Hindlimb muscle (tissue), 1 donor: ENCODE measurements around the gene SUOX. TPM values are rescaled to one million over a fixed set of nuclear protein-coding genes. Genes with fewer than 3 reads are reported as not detected.
A peak's percentile ranks its signal among the peaks of the same experiment; 100 is the strongest.
"Not testable (repeated sequence)": the region's sequence is repeated elsewhere in the genome, so short reads cannot be mapped to it uniquely, and the experiment has no call there.

ENCODE experiments used
- DNase-seq: peaks from one replicate; pipeline ENCODE4 v3.0.0-alpha.2; 2013
- polyA plus RNA-seq: library from polyadenylated mRNA; unstranded; fragments of 120-200 nt; gene quantifications from one replicate; pipeline ENCODE4 v1.2.1, GENCODE V29; 2013; ENCODE audit not compliant: insufficient read length

SUOX gene
- 14.6 TPM for polyA plus RNA-seq

- DNase-seq, result peak; percentile 93
Measured at GRCh38 chr12:55996715-55997534, at the start of gene SUOX. SUOX (plus strand) TSS chr12:55997276; CDS start chr12:56002222, 4,946 bp downstream.

DNA sequence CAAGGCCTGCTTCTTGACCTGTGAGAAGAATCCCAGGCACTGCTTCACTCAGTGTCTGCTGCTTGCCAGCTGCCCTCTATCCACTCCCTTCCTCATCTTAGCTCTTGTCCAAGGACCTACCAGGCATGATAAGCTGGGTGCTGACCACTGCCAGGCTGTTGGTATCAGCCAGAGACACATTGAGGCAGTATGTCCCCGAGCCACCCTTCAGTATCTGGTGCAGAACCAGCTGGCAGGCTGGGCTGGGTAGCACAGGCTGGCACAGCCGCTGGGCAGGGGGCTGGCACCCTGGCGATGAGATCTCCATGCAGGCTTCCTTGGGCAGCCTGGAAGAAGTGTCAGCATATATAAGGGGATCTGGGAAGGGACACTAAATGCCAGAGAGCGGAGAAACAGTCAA, 41.7 kb upstream of the SUOX start:
- DNase-seq, result no peak

DNA sequence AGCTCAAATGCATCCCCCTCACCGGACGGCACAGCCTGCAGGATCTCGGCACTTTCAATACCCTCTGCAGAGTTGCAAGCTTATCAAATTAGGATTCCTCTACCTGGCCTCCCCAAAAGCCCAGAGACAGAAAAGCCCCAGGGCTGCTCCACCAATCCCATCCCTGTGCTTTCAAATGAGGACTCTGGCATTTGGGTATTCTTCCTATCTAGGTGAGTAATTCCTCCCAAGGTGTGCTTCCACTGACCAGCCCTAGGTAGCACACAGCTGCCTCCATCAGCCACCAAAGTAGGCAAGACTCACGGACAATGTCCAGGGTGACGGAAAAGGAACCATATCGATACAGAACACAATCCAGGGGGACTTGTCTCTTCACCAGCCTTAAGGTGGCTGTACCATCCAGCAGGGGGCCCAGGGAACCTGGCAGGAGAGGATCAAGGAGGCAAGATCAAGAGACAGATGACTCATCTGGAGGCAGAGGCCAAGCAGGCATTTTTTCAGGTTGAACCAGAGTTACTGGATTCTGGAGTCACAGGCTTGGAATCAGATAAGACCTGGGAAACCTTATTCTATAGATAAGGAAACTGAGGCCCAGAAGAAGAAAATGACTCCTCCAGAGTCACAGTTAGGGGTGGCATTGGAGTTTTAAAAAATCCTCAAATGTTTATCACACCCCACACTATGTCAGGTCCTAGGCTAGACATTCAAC, 41.1 kb upstream of the SUOX start:
- DNase-seq, result no peak

DNA sequence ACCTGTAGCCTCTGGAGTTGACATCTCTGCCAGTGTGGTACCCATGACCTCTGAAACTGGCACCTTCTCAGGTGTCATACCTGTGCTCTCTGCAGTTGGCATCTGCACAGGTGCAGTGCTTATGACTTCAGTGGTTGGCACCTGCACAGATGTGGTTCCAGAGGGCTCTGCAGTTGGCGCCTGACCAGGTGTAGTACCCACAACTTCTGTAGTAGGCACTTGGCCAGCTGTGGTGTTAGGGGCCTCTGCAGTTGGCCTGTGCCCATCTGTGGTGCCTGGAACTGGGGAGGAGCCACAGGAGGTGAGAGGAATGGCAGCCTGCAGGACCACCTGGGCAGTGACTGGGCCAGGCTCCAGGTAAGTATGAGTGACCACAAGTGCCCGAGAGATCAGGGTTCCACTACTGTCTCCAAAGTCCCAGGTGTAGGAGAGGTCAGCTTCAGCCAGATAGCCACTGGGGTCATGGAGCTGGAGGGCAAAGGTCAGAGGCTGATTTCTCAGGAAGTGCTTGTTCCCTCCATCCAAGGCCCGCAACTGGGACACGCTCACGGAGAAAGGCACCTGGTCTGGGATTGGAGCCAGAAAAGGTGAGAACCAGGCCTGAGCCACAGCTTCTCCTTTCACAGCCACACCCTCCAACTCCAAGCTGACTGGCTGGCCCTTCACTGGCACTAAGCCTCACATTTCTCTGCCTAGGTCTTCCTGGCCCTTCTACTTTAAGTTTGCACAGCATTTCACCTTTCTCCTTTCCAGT, 39.8 kb upstream of the SUOX start:
- DNase-seq, result no peak

DNA sequence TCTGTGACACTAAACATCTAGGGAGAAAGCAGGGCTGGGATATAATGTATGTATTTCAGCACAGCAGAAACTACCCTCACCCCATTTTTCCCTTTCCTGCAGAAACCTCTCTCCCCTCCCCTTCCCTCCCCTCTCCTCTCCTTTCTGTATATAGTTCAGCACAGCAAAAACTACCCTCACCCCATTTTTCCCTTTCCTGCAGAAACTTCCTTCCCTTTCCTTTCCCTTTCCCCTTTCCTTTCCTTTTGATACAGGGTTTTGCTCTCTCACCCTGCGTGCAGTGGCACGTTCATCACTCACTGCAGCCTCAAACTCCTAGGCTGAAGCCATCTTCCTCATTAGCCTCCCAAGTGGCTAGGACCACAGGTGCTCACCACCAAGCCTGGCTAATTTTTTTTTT, 33.3 kb upstream of the SUOX start:
- no peak for DNase-seq

GRCh38 chr12:55965240-55965639, 31.8 kb upstream of the SUOX start:
- DNase-seq, result no peak

DNA sequence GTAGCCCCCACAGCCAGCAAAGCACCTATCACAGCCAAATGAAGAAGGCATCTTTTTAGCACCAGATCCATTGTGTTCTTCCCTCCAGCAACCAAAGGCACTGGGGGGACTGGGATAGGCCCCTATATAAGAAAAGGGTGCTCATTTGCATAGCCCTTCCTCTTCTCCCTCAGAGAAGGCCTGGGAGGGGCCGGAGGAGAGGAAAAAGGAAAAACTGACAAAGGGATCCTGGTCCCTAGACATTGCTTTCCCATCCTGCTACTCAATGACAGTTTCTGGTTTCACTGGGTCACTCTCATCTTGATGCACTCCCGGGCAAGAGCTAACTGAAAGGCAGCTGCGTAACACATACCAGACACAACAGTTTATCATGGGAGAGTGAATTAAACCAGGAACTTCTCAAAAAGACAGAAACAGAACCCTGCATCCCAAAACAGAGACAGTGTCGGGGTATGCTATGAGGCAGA, 31.1 kb upstream of the SUOX start, which contains the start of gene PMEL:
TSS of gene PMEL (minus strand) at position 102 of the 467 bp plus-strand sequence. CDS start at position 71, 31 bp downstream.
- no peak for DNase-seq

DNA sequence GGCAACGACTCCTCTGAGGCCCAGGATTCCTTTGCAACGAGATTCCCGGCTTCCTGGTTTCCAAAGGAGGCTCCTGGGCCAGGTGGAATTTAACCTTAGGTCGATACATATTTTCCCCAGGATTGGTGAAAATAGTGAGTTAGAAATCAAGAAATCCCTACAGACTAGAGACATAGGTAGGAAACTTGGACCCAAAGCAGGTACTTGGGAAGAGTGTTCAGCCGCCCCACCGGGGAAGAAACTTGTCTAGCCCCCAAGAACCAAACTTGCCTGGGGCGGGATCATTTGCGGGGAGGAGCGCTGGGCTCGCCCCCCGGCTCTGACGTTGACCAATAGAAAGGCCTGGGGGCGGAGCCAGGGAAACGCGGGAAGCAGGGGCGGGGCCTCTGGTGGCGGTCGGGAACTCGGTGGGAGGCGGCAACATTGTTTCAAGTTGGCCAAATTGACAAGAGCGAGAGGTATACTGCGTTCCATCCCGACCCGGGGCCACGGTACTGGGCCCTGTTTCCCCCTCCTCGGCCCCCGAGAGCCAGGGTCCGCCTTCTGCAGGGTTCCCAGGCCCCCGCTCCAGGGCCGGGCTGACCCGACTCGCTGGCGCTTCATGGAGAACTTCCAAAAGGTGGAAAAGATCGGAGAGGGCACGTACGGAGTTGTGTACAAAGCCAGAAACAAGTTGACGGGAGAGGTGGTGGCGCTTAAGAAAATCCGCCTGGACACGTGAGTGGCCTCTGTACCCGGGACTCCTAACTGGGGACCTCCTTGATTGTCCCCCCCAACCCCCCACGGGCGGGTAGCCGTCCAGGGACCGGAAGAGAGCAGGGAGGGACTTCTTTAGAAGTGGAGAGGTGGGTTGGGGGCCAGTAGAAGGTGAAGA, 30.4 kb upstream of the SUOX start, which contains the start of gene CDK2:
TSS of gene CDK2 (plus strand) at position 423 of the 874 bp plus-strand sequence. CDS start at position 602, 179 bp downstream.
- DNase-seq, result peak; percentile 94

GRCh38 chr12:55969356-55969755, 27.7 kb upstream of the SUOX start:
- DNase-seq, result no peak

DNA sequence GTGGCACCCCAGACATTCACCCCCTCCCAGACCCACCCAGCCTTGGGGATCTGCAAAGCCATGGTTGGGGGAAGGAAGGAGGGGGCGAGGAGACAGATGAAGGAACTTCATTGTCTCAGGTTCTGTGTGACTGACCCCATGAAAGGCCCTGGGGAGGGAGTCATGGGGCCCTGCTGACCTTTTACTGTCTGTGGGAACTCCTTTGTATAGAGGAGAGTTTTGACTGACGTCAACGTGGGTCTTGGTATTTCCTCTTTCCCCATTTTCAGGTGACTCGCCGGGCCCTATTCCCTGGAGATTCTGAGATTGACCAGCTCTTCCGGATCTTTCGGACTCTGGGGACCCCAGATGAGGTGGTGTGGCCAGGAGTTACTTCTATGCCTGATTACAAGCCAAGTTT, 26.3 kb upstream of the SUOX start:
- no peak for DNase-seq

GRCh38 chr12:55972042-55972441, 25.0 kb upstream of the SUOX start:
- DNase-seq, result no peak

GRCh38 chr12:55972456-55972855, 24.6 kb upstream of the SUOX start:
- DNase-seq, result no peak

DNA sequence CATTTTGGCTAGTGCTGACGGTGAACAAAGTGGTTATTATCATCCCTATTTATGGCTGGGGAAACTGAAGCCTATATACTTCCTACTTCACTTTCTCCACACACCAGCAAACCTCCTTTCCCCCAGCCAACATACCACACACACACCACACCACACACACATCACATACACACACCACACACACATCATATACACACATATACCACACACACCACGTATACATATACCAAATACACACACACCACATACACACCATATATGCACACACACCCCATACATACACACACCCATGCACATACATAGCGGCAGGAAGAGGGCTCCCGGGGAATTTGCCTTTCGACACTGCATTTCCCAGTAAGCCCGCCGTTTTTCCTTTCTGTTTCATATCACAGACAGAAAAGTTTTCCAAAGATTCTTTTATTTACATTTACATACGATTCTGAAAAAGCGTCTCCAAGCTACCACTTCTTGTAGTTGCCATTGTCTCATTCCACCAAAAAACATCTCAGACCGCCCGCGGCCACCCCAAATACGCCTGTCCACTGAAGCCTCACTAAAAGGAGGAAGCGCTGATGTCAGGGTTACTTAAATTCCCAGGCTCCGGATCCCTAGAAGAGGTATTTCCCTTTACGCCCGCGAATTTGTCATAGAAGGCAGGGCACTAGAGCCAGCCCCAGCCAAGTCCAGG, 24.0 kb upstream of the SUOX start:
- DNase-seq, result peak; percentile 21

- DNase-seq, result peak; percentile 99
Measured at GRCh38 chr12:55973599-55974307, 23.3 kb upstream of the SUOX start, which contains the start of gene RAB5B. RAB5B (plus strand) TSS chr12:55974078; CDS start chr12:55986961, 12,883 bp downstream.

DNA sequence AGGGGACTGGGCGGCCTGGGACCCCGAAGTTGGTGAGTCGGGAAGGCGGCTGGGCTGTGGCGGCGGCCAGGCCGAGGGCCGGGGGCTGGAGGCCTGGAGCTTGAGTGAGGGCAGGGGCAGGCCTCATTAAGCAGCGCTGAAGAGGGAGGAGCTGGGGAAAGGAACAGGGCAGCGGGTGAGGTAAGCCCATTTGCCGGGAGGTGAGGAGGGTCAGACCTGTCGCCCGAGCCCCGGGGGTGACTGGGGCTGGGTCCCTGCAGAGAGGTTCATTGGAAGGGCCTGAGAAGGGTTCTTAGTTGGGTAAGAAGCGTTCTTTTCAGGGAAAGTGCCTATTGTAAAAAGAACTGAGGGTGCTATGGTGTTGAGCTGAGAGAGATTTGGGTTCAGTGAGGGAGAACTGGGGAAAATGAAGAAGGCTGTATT, 22.8 kb upstream of the SUOX start:
- DNase-seq, result no peak

- no peak for DNase-seq
Measured at GRCh38 chr12:55978393-55978792, 18.7 kb upstream of the SUOX start.

GRCh38 chr12:55979069-55979468, 18.0 kb upstream of the SUOX start:
- no peak for DNase-seq

- DNase-seq, result not testable (repeated sequence)
Measured at GRCh38 chr12:55981882-55982281, 15.2 kb upstream of the SUOX start.

GRCh38 chr12:55982319-55982936, 14.6 kb upstream of the SUOX start:
- DNase-seq, result no peak
